ENCODE data around the gene TSPAN16. TPM values are rescaled to one million over a fixed set of nuclear protein-coding genes. Genes with fewer than 3 reads are reported as not detected.

Gene TSPAN16
- total RNA-seq, 1 experiment from 2014 or later: not detected

DNA sequence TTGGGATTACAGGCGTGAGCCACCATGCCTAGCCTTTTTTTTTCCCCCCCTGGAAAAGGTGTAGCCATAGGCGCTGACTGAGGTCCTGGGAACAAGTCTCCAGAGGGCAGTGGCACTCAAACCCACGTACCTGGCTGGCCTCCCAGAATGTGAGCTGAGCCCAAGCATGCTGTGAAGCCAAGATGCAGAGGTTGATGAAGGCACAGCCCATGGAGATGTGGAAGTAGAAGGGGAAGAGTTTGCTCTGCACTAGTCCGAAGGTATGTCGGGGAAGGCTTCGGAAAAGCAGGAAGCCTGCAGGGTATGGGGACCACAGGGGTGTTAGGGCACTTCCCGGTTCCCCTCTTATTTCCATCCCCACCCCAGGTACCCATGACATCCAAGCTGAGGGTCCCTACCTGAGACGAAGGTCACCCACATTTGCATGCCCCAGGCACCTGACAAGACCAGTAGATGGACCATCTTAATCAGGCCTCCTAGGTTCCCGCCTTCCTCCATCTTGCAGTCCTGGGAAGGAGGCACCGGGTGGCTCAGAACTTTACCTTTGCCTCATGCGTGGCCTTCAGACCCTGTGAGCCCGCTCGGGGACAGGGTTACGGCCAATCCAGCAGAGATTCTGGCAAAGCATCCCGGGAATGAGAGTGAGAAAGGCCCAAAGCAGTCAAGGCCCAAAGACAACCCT is 49.3 kb downstream of the TSPAN16 start:
- ATAC-seq (no peak), DNase-seq (ENCODE audit: low spot score) (no peak)
- TF ChIP-seq E2F1 (CRISPR knock-in tag; IDR thresholded peaks at IDR 0.05) (no peak), OVOL2 (CRISPR knock-in tag; IDR thresholded peaks at IDR 0.05; ENCODE audit: borderline replicate concordance) (no peak), JUN (CRISPR knock-in tag; IDR thresholded peaks at IDR 0.05) (no peak), NR1H2 (CRISPR knock-in tag; IDR thresholded peaks at IDR 0.05) (no peak), SMAD3 (CRISPR knock-in tag; IDR thresholded peaks at IDR 0.05; ENCODE audit: borderline replicate concordance) (no peak), JAZF1 (CRISPR knock-in tag; IDR thresholded peaks at IDR 0.05) (no peak), IRF1 (CRISPR knock-in tag; IDR thresholded peaks at IDR 0.05) (no peak), MYBL2 (CRISPR knock-in tag; IDR thresholded peaks at IDR 0.05) (no peak), CDX4 (CRISPR knock-in tag; IDR thresholded peaks at IDR 0.05; ENCODE audit: borderline replicate concordance) (no peak), ERG (CRISPR knock-in tag; IDR thresholded peaks at IDR 0.05) (no peak), IRF2 (CRISPR knock-in tag; IDR thresholded peaks at IDR 0.05; ENCODE audit: borderline replicate concordance, low read depth) (no peak), ATF6 (CRISPR knock-in tag; IDR thresholded peaks at IDR 0.05) (no peak), GTF2I (CRISPR knock-in tag; conservative IDR thresholded peaks at IDR 0.05) (no peak), ZNF219 (CRISPR knock-in tag; IDR thresholded peaks at IDR 0.05; ENCODE audit: borderline replicate concordance) (no peak), CBFB (CRISPR knock-in tag; IDR thresholded peaks at IDR 0.05; ENCODE audit: low read depth) (no peak), PRDM15 (CRISPR knock-in tag; IDR thresholded peaks at IDR 0.05) (no peak), SMAD4 (CRISPR knock-in tag; IDR thresholded peaks at IDR 0.05) (no peak)
- TF ChIP-seq, protein P1, sequence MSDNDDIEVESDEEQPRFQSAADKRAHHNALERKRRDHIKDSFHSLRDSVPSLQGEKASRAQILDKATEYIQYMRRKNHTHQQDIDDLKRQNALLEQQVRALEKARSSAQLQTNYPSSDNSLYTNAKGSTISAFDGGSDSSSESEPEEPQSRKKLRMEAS (CRISPR knock-in tag; IDR thresholded peaks at IDR 0.05): no peak
- TF ChIP-seq, protein P2, sequence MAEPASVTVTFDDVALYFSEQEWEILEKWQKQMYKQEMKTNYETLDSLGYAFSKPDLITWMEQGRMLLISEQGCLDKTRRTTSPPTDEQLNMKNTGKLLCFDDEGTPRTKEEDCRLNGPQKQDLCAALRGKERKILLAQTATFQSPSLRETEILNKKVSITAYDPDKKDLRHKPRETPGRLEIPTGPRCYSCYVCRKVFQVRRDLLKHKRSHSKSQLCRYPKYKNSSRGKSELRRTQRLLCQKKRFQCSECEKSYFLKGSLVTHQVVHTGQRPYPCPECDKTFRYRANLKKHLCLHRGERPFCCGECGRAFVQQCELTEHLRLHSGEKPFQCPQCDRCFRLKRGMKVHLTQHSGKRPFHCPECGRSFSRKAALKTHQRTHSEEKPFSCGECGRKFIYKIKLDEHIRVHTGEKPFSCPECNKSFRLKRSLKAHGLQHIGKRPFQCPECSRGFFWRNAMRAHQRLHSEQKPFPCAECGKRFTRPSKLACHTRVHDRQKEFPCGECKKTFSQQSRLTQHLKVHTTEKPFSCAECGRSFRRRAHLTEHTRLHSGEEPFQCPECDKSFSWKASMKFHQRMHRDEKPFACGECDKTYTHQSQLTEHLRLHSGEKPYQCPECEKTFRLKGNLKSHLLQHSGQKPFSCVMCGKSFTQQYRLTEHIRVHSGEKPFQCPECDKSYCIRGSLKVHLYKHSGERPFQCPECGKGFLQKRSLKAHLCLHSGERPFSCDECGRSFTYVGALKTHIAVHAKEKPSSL (CRISPR knock-in tag; conservative IDR thresholded peaks at IDR 0.05): no peak
- H3K27me3 Mint-ChIP-seq (ENCODE audit: low read depth): peaks cover 15% of the 10 kb centered on the region; the same call in 1 of the 2 replicates
- peaks cover 24% of the 10 kb centered on the region for H3K4me1 Mint-ChIP-seq
- ChIA-PET CTCF (interaction anchor here (0.8 to 3.0 kb wide), 10 partner anchors 16 to 107 kb away, joined by 3 to 37 read pairs (median 10); partner anchors contain the start of genes EPOR, PRKCSH and SWSAP1), POLR2A (interaction anchor here (1.4 to 2.0 kb wide), 4 partner anchors 29 to 184 kb away, joined by 3 to 10 read pairs (median 6); partner anchors contain the start of genes ECSIT and SWSAP1)
- peak overlapping the region; percentile 73 for H3K27ac Mint-ChIP-seq
- H3K36me3 Mint-ChIP-seq: peaks cover 9% of the 10 kb centered on the region; the same call in 1 of the 2 replicates
- peaks cover 10% of the 10 kb centered on the region for H3K9me3 Mint-ChIP-seq
- peak overlapping the region; percentile 95 for H3K4me3 Mint-ChIP-seq

Data from WTC11 (cell line).